GM20000 (cell line): ENCODE measurements around the gene IFITM10.

Experiments used
- DNase-seq: peaks from one replicate; pipeline ENCODE4 v3.0.0; 2012; ENCODE audit warnings: low spot score
- TF ChIP-seq, protein P1 (sequence below): IDR thresholded peaks from 2 replicates; pipeline ENCODE4 v1.5.1; 2012; ENCODE audit warnings: mild to moderate bottlenecking, control low read depth; ENCODE audit errors: extremely low read depth, missing control alignments

IFITM10 gene

DNA sequence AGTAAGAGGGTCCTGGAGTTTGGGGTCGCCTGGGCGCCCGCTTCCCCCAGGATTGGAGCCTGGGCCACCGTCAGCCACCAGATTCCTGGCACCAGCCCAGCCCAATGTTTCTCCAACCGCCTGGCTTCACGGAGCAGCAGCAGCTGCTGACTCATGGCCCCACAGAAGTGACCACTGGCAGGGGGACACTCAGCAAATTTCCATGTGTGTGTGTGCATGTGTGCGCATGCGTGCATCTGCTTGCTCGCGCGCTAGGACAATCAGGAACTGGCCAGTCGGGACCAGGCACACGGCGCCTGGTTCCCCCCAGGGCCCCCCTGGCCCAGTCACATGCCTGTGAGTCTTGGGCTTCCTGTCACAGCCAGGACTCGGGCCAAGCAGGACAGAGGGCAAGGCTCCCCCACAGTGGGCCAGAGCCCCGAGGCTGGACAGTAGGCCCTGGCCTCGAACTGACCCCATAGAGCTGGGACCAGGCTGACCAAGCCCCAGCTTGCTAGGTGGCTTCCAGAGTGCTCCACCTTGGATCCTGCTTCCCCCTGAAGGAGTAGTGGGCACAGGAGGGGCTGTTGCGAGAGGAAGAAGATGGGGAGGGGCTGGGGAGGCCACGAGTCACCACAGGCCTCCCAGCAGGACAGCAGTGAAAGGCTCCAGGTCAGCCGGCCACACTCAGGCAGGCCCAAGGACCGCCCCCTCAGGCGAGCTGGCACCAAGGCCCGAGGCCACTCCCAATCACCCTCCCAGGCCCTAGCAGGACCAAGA is 10.1 kb upstream of the IFITM10 start:
- DNase-seq, result no peak
- TF ChIP-seq, protein P1, sequence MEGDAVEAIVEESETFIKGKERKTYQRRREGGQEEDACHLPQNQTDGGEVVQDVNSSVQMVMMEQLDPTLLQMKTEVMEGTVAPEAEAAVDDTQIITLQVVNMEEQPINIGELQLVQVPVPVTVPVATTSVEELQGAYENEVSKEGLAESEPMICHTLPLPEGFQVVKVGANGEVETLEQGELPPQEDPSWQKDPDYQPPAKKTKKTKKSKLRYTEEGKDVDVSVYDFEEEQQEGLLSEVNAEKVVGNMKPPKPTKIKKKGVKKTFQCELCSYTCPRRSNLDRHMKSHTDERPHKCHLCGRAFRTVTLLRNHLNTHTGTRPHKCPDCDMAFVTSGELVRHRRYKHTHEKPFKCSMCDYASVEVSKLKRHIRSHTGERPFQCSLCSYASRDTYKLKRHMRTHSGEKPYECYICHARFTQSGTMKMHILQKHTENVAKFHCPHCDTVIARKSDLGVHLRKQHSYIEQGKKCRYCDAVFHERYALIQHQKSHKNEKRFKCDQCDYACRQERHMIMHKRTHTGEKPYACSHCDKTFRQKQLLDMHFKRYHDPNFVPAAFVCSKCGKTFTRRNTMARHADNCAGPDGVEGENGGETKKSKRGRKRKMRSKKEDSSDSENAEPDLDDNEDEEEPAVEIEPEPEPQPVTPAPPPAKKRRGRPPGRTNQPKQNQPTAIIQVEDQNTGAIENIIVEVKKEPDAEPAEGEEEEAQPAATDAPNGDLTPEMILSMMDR, result no peak

DNA sequence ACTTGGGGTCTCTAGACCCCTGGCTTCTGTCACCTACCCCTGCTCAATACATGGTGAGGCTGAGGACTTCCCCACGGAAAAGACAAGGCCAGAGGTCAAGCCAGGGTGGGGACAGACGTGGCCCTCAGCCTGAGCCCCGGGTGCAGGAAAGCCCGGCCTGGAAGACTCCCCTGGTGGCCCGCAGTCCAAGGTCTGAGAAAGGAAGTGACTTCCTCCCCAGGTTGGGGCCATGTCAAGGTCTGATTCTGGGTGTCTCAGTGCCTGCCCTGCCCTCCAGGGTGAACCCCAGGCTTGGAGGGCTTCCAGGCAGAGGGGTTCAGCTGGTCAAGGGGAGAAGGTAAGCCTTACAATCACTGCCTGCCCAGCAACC is 9.4 kb upstream of the IFITM10 start:
- DNase-seq, result no peak
- TF ChIP-seq, protein P1, result no peak

GRCh38 chr11:1759151-1759850 is 8.9 kb upstream of the IFITM10 start:
- DNase-seq, result no peak
- TF ChIP-seq, protein P1, result no peak

- TF ChIP-seq, protein P1, result no peak
- no peak for DNase-seq
These were observed 8.3 kb upstream of the IFITM10 start for GRCh38 chr11:1758611-1759150.

GRCh38 chr11:1757861-1758610 is 7.6 kb upstream of the IFITM10 start:
- TF ChIP-seq, protein P1, result no peak

GRCh38 chr11:1756791-1757771 is 6.7 kb upstream of the IFITM10 start:
- DNase-seq, result no peak
- TF ChIP-seq, protein P1, result no peak

More at GRCh38 chr11:1757861-1758610, 7.6 kb upstream of the IFITM10 start:
- DNase-seq, result no peak
